HepG2 (cell line): ENCODE measurements around the gene TRIM2. TPM values are rescaled to one million over a fixed set of nuclear protein-coding genes. Genes with fewer than 3 reads are reported as not detected.

ENCODE experiments used
- HNRNPL ChIP-seq: fragments of 200-400 bp; formaldehyde crosslinking; IDR thresholded peaks from 2 replicates; pipeline ENCODE4 v1.6.1; 2017; ENCODE audit warnings: mild to moderate bottlenecking, low read depth, low read length
- KDM3A ChIP-seq: IDR thresholded peaks from 2 replicates; pipeline ENCODE4 v1.6.1; 2018; ENCODE audit warnings: low read depth, missing compliant biosample characterization
- MAFG ChIP-seq: sonication (generic); formaldehyde crosslinking; IDR thresholded peaks from 2 replicates; pipeline ENCODE4 v1.5.1; 2020; ENCODE audit warnings: mild to moderate bottlenecking, missing genetic modification reagents
- NFE2 ChIP-seq: sonication (generic); formaldehyde crosslinking; IDR thresholded peaks from 2 replicates; pipeline ENCODE4 v1.4.0; 2020; ENCODE audit warnings: missing genetic modification reagents
- NFKB2 ChIP-seq: sonication (generic); formaldehyde crosslinking; IDR thresholded peaks from 2 replicates; pipeline ENCODE4 v1.4.0; 2020; ENCODE audit warnings: missing genetic modification reagents, borderline replicate concordance
- RFX5 ChIP-seq: IDR thresholded peaks from 2 replicates; pipeline ENCODE4 v1.6.1; 2011; ENCODE audit warnings: low read depth, low read length, improper control_type of control experiment
- SALL1 ChIP-seq: sonication (generic); formaldehyde crosslinking; IDR thresholded peaks from 2 replicates; pipeline ENCODE4 v1.8.0; 2022; ENCODE audit warnings: mild to moderate bottlenecking, missing genetic modification reagents
- SP140L ChIP-seq: sonication (generic); formaldehyde crosslinking; IDR thresholded peaks from 2 replicates; pipeline ENCODE4 v1.4.0; 2020; ENCODE audit warnings: missing genetic modification reagents, borderline replicate concordance
- SP2 ChIP-seq: sonication (generic); formaldehyde crosslinking; IDR thresholded peaks from 2 replicates; pipeline ENCODE4 v1.5.1; 2020; ENCODE audit warnings: mild to moderate bottlenecking, missing genetic modification reagents
- SP4 ChIP-seq: sonication (generic); formaldehyde crosslinking; IDR thresholded peaks from 2 replicates; pipeline ENCODE4 v1.8.1; 2023; ENCODE audit warnings: mild to moderate bottlenecking, missing genetic modification reagents
- STAG1 ChIP-seq: sonication (generic); formaldehyde crosslinking; IDR thresholded peaks from 2 replicates; pipeline ENCODE4 v1.4.0; 2020; ENCODE audit warnings: missing genetic modification reagents
- TBX2 ChIP-seq: sonication (generic); formaldehyde crosslinking; IDR thresholded peaks from 2 replicates; pipeline ENCODE4 v1.5.0; 2020; ENCODE audit warnings: missing genetic modification reagents, mild to moderate bottlenecking, borderline replicate concordance
- TGIF2 ChIP-seq: IDR thresholded peaks from 2 replicates; pipeline ENCODE4 v1.6.1; 2016; ENCODE audit warnings: control low read depth, missing compliant biosample characterization
- ZHX2 ChIP-seq, 2 experiments: sonication (generic) in 1 of 2; formaldehyde crosslinking in 1 of 2; IDR thresholded peaks; 2 replicates each; pipeline versions ENCODE4 v1.6.1 to v1.9.0; 2014 to 2022; ENCODE audit warnings: antibody characterized with exemption in 1 of 2, borderline replicate concordance in 1 of 2, inconsistent platforms in 1 of 2, low read depth in 1 of 2, missing genetic modification reagents in 1 of 2
- ZNF20 ChIP-seq: sonication (generic); formaldehyde crosslinking; IDR thresholded peaks from 2 replicates; pipeline ENCODE4 v1.4.0; 2020; ENCODE audit warnings: mild to moderate bottlenecking, moderate library complexity, missing genetic modification reagents
- ZNF256 ChIP-seq: sonication (generic); formaldehyde crosslinking; conservative IDR thresholded peaks from 2 replicates; pipeline ENCODE4 v1.4.0; 2020; ENCODE audit warnings: missing genetic modification reagents
- ZNF296 ChIP-seq: sonication (generic); formaldehyde crosslinking; conservative IDR thresholded peaks from 2 replicates; pipeline ENCODE4 v1.5.0; 2020; ENCODE audit warnings: mild to moderate bottlenecking, missing genetic modification reagents
- ZNF674 ChIP-seq: sonication (generic); formaldehyde crosslinking; IDR thresholded peaks from 2 replicates; pipeline ENCODE4 v1.5.0; 2020; ENCODE audit warnings: low read depth, mild to moderate bottlenecking, missing genetic modification reagents
- ZNF687 ChIP-seq: sonication (generic); formaldehyde crosslinking; IDR thresholded peaks from 2 replicates; pipeline ENCODE4 v1.5.1; 2020; ENCODE audit warnings: mild to moderate bottlenecking, missing genetic modification reagents, moderate library complexity
- polyA plus RNA-seq, 8 experiments: library from polyadenylated mRNA; depleted of rRNA in 3 of 8; stranded (reverse) in 7 of 8; unstranded in 1 of 8; fragments of >200 nt; fragmentation: Illumina TruSeq in 4 of 8; extraction: Trizol in 4 of 8; gene quantifications; 2 replicates each; pipeline versions ENCODE4 v1.2.1 to v1.2.3, GENCODE V29; 2011 to 2016; ENCODE audit warnings: low read depth in 4 of 8, missing spikeins in 1 of 8, mixed read lengths in 1 of 8; ENCODE audit not compliant: insufficient read depth in 1 of 8
- total RNA-seq, 5 experiments: library from RNA; depleted of rRNA; stranded (reverse); fragments of >200 nt; fragmentation: Illumina TruSeq; extraction: Trizol; gene quantifications; 2 replicates each; pipeline ENCODE4 v1.2.3, GENCODE V29; 2016; ENCODE audit warnings: low read depth in 1 of 5

The TRIM2 gene
- total and polyA plus RNA-seq, 2 of the 13 experiments (the other 11 are each of a cell fraction or from before 2014, with no cell fraction given), result 2.1 to 4.2 TPM

- TF ChIP-seq ZHX2 (IDR thresholded peaks at IDR 0.05; ENCODE audit: low read depth) (no peak), ZHX2 (CRISPR knock-in tag; IDR thresholded peaks at IDR 0.05; ENCODE audit: borderline replicate concordance) (no peak), SALL1 (CRISPR knock-in tag) (peak; percentile 93), MAFG (CRISPR knock-in tag) (no peak), ZNF20 (no peak), HNRNPL (no peak), SP2 (CRISPR knock-in tag) (no peak), SP4 (CRISPR knock-in tag) (no peak), ZNF674 (no peak), NFKB2 (CRISPR knock-in tag) (peak; percentile 27; the same call in 1 of the 2 replicates), TGIF2 (CRISPR knock-in tag) (no peak), SP140L (no peak), NFE2 (CRISPR knock-in tag) (no peak), ZNF687 (CRISPR knock-in tag) (peak; percentile 69), KDM3A (peak; percentile 54; the same call in 1 of the 2 replicates), STAG1 (CRISPR knock-in tag) (no peak), TBX2 (CRISPR knock-in tag) (peak; percentile 40; the same call in 1 of the 2 replicates), ZNF256 (CRISPR knock-in tag) (no peak), ZNF296 (no peak), RFX5 (no peak)
Observed at GRCh38 chr4:153174821-153175567, 29.2 kb upstream of the TRIM2 start (continued).
